HK-2 (cell line): ENCODE measurements around the gene TAC4.

Experiments
- DNase-seq: peaks from one replicate; pipeline ENCODE4 v3.0.0-alpha.2; 2018; ENCODE audit not compliant: unreplicated experiment

TAC4 gene

DNA sequence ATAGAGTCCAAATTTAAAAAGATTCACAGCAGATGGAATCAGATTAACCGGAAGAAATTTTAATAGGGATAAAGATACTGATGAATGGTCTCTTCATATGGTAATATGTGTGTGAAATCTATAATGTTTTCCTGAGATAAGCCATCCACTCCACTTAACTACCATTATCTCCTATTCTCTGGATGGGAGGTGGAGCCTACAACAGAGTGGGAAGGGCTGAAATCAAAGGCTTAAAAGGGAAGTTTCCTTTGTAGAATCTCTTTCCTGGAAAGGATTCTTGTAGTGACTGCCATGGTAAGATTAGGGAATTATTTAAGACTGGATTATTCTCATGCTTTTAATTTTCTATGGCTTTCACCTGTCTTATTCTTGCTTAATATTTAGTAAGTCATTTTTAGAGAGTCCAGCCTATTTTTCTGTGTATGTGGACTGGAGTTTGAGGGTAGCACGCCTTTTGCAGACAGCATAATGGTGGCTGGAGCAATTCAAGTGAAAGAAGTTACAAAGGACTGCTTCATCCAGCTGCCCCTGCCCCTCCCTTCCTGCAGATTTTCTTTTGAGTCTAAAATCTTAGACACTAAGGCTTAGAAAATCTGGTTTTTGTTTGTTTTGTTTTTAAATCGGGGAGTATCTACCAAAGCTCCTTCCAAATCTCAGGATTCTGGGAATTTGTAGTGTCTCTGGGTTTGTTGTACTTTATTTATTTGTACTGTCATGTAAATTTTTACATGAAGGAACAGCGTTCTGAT, 32.9 kb downstream of the TAC4 start:
- DNase-seq = no peak

- DNase-seq = no peak
Measured at GRCh38 chr17:49809056-49809455, 38.8 kb downstream of the TAC4 start.

- DNase-seq = no peak
Measured at GRCh38 chr17:49798738-49799137, 49.1 kb downstream of the TAC4 start.

DNA sequence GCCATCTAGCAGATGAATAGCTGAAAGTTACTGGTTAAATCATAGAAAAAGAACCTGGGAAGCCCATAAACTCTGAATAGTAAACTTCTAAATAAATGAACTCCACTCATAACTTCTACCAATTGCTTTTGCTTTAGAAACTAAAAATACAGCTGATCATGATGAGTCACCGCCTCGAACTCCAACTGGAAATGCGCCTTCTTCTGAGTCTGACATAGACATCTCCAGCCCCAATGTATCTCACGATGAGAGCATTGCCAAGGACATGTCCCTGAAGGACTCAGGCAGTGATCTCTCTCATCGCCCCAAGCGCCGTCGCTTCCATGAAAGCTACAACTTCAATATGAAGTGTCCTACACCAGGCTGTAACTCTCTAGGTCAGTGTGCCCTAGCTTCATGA, 49.7 kb downstream of the TAC4 start:
- no peak for DNase-seq

- no peak for DNase-seq
Measured at GRCh38 chr17:49795372-49795771, 52.5 kb downstream of the TAC4 start.

DNA sequence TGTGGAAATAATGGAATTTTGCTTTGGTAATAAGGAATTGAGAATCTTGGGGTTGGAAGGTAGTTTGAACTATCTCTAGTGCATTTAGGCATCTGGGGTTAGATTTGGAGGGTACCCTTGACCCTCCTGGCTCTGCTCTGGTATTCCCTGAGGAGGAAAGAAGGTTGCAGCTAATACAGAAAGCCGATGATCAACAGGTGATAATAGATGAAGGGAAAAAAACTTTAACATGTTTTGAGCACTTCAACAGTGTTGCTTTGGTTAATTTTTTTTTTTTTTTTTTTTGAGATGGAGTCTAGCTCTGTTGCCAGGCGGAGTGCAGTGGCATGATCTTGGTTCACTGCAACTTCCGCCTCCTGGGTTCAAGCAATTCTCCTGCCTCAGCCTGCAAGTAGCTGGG, 54.6 kb downstream of the TAC4 start:
- DNase-seq = no peak

DNA sequence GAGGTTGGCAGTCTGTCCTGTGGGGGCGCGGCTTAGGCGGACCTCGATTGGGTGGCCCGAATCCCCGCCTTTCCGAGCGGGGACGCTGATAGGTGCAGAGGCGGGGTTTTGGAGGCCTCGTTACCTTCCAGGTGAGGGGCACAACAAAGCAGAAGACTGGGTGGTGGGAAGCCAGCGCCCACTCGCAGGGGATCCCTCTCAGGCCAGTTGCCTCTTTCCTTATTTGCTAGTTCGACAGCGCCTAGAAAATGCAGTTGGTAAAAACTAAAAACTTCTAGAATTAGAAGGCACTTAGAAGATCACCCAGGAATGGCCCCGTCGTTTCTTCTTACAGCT, 58.7 kb downstream of the TAC4 start:
- no peak for DNase-seq

DNA sequence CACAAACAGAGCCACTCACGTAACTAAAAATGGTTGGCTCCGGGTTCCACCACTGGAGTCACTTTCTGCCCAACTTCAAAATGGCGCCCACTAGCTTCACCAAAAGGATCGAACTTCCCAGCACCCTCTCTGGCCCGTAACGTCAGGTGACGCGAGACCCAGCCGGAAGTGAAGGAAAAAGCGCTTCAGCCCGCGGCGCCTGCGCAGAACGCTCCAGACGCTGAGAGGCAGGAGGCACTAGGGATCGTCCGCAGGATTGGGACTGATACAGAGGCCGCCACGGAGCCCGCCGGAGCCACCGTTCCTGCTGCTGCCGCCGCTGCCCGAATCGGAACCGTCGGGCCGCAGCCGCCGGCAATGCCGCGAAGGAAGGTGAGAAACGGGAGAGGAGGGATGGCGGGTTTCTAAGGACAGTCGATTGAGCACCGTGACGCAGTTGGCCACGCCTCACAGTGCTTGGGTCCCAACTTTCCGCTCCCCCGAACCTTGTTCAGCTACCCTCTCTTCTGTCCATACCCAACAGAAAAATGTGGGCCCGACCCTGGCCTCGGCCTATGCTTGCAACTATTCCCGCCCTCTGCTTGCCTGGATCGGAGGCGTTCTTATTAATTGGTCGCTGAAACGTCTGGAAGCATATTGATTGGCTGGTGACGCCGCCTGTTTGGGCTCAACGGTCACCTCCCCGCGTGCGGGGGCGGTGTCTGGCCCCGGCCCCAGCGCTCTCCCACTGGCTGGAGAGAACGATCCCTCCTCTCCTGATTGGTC, 59.2 kb downstream of the TAC4 start, which contains the start of gene KAT7:
Gene KAT7 (plus strand): TSS at position 204 of the 765 bp plus-strand sequence. CDS start 154 bp downstream, at position 358.
- DNase-seq = peak; percentile 99
